OCI-LY1 (cell line): Measurements from ENCODE around the gene DFFB.

ENCODE experiments used
- H2AFZ ChIP-seq: fragments of 200-600 bp; sonication (generic), shearing (Covaris generic); 2 replicates; pipeline ENCODE4 v1.6.0; 2014; ENCODE audit warnings: antibody characterized with exemption, mild to moderate bottlenecking, low read length
- H3F3A ChIP-seq: fragments of 200-600 bp; sonication (generic), shearing (Covaris generic); 2 replicates; pipeline ENCODE4 v1.6.0; 2014; ENCODE audit warnings: mild to moderate bottlenecking, antibody characterized with exemption, low read length, moderate library complexity; ENCODE audit not compliant: insufficient read depth
- H3K27ac ChIP-seq: fragments of 200-600 bp; sonication (generic); 2 replicates; pipeline ENCODE4 v1.5.1; 2014; ENCODE audit warnings: low read length, mixed run types, mild to moderate bottlenecking, low read depth; ENCODE audit not compliant: poor library complexity, severe bottlenecking
- H3K27me3 ChIP-seq: fragments of 200-600 bp; sonication (generic); 2 replicates; pipeline ENCODE4 v1.6.0; 2014; ENCODE audit warnings: antibody characterized with exemption, mild to moderate bottlenecking, low read length, moderate library complexity; ENCODE audit not compliant: insufficient read depth
- H3K36me3 ChIP-seq: fragments of 200-600 bp; sonication (generic); 2 replicates; pipeline ENCODE4 v1.6.1; 2014; ENCODE audit warnings: mild to moderate bottlenecking, antibody characterized with exemption, low read length, moderate library complexity, mixed read lengths; ENCODE audit not compliant: insufficient read depth
- H3K4me1 ChIP-seq: fragments of 200-600 bp; sonication (generic); 2 replicates; pipeline ENCODE4 v1.5.1; 2014; ENCODE audit warnings: mild to moderate bottlenecking, low read length, moderate library complexity; ENCODE audit not compliant: insufficient read depth, severe bottlenecking
- H3K4me2 ChIP-seq: fragments of 200-600 bp; sonication (generic), shearing (Covaris generic); 2 replicates; pipeline ENCODE4 v1.6.1; 2014; ENCODE audit warnings: low read length
- H3K4me3 ChIP-seq: fragments of 200-600 bp; sonication (generic); 2 replicates; pipeline ENCODE4 v1.5.1; 2014; ENCODE audit warnings: low read length, low read depth, mild to moderate bottlenecking, mixed read lengths; ENCODE audit not compliant: poor library complexity, severe bottlenecking
- H3K79me2 ChIP-seq: fragments of 200-600 bp; shearing (Covaris generic); 2 replicates; pipeline ENCODE4 v1.6.1; 2016; ENCODE audit warnings: mixed run types, low read length, mixed read lengths; ENCODE audit not compliant: insufficient read depth
- H3K9ac ChIP-seq: fragments of 200-600 bp; sonication (generic), shearing (Covaris generic); 2 replicates; pipeline ENCODE4 v1.6.1; 2014; ENCODE audit warnings: mild to moderate bottlenecking, low read length, mixed read lengths
- H3K9me2 ChIP-seq: fragments of 200-600 bp; sonication (generic), shearing (Covaris generic); 2 replicates; pipeline ENCODE4 v1.6.1; 2014; ENCODE audit warnings: low read depth, mild to moderate bottlenecking, low read length, mixed read lengths
- H3K9me3 ChIP-seq: fragments of 200-600 bp; shearing (Covaris generic); 2 replicates; pipeline ENCODE4 v1.6.1; 2014; ENCODE audit warnings: low read length, mixed read lengths
- H4K20me1 ChIP-seq: fragments of 200-600 bp; sonication (generic), shearing (Covaris generic); 2 replicates; pipeline ENCODE4 v1.6.0; 2016; ENCODE audit warnings: mild to moderate bottlenecking, low read length; ENCODE audit not compliant: insufficient read depth
- CTCF ChIP-seq: fragments of 200-600 bp; sonication (generic), shearing (Covaris generic); IDR thresholded peaks from 2 replicates; pipeline ENCODE4 v1.5.1; 2017; ENCODE audit warnings: mild to moderate bottlenecking, antibody characterized with exemption, low read length, moderate library complexity, mixed read lengths
- EZH2 ChIP-seq: fragments of 200-600 bp; sonication (generic), shearing (Covaris generic); IDR thresholded peaks from 2 replicates; pipeline ENCODE4 v1.8.0; 2017; ENCODE audit warnings: borderline replicate concordance, mixed run types, mild to moderate bottlenecking, antibody characterized with exemption, low read length, moderate library complexity, mixed read lengths

The DFFB gene

GRCh38 chr1:3850857-3851256, 6.4 kb upstream of the DFFB start:
- Histone ChIP-seq H3K79me2 (peaks cover 22% of the 10 kb centered on the region), H3K4me3 (no peak overlapping the region), H3K27me3 (no peaks in the 10 kb centered on the region), H3K4me2 (no peak overlapping the region), H4K20me1 (no peaks in the 10 kb centered on the region), H3K27ac (no peak overlapping the region), H3K9ac (no peak overlapping the region), H3F3A (no peaks in the 10 kb centered on the region), H3K9me2 (no peaks in the 10 kb centered on the region), H3K9me3 (no peaks in the 10 kb centered on the region), H3K36me3 (peaks cover 57% of the 10 kb centered on the region), H2AFZ (no peak overlapping the region), H3K4me1 (peaks cover 7% of the 10 kb centered on the region)
- TF ChIP-seq EZH2 = no peak
- no peak for TF ChIP-seq CTCF

GRCh38 chr1:3851292-3851691, 6.0 kb upstream of the DFFB start:
- peaks cover 26% of the 10 kb centered on the region for H3K79me2 ChIP-seq
- H4K20me1 ChIP-seq = no peaks in the 10 kb centered on the region
- TF ChIP-seq CTCF (no peak), EZH2 (no peak)
- peaks cover 53% of the 10 kb centered on the region for H3K36me3 ChIP-seq
- H3K9me2 ChIP-seq = no peaks in the 10 kb centered on the region
- no peaks in the 10 kb centered on the region for H3F3A ChIP-seq
- no peak overlapping the region for H2AFZ ChIP-seq
- H3K27ac ChIP-seq = no peak overlapping the region
- H3K9me3 ChIP-seq = no peaks in the 10 kb centered on the region
- H3K4me2 ChIP-seq = no peak overlapping the region
- H3K9ac ChIP-seq = no peak overlapping the region
- H3K4me3 ChIP-seq = no peak overlapping the region
- H3K4me1 ChIP-seq = peaks cover 11% of the 10 kb centered on the region
- no peaks in the 10 kb centered on the region for H3K27me3 ChIP-seq

- H2AFZ ChIP-seq = no peak overlapping the region
- no peaks in the 10 kb centered on the region for H3K27me3 ChIP-seq
- H3K9me3 ChIP-seq = no peaks in the 10 kb centered on the region
- no peaks in the 10 kb centered on the region for H4K20me1 ChIP-seq
- no peaks in the 10 kb centered on the region for H3K9me2 ChIP-seq
- peaks cover 29% of the 10 kb centered on the region for H3K79me2 ChIP-seq
- no peaks in the 10 kb centered on the region for H3F3A ChIP-seq
- H3K36me3 ChIP-seq = peaks cover 47% of the 10 kb centered on the region; the same call in 1 of the 2 replicates
- no peak for TF ChIP-seq CTCF
- TF ChIP-seq EZH2 = no peak
- peaks cover 12% of the 10 kb centered on the region for H3K4me1 ChIP-seq
- H3K27ac ChIP-seq = no peak overlapping the region
- H3K4me2 ChIP-seq = no peak overlapping the region
- H3K4me3 ChIP-seq = no peak overlapping the region
- no peak overlapping the region for H3K9ac ChIP-seq
Measured at GRCh38 chr1:3852091-3852490, 5.2 kb upstream of the DFFB start.
